Body of pancreas (tissue), 4 donors: ENCODE data around the gene DMXL1.

ENCODE experiments used
- POLR2A ChIP-seq, 3 donors: fragments of 450-650 bp; IDR thresholded peaks; one replicate each; pipeline ENCODE4 v1.6.1; 2016; ENCODE audit warnings: antibody characterized with exemption in 3 of 3, mild to moderate bottlenecking in 2 of 3
- TF ChIP-seq, protein P1 (sequence below), 7 experiments: fragments of 450-650 bp in 4 of 7; fragments of 200-600 bp in 3 of 7; sonication (generic) in 3 of 7; IDR thresholded peaks; one replicate each; pipeline ENCODE4 v1.5.1; 2016 to 2019; ENCODE audit warnings: antibody characterized with exemption in 7 of 7

DNA sequence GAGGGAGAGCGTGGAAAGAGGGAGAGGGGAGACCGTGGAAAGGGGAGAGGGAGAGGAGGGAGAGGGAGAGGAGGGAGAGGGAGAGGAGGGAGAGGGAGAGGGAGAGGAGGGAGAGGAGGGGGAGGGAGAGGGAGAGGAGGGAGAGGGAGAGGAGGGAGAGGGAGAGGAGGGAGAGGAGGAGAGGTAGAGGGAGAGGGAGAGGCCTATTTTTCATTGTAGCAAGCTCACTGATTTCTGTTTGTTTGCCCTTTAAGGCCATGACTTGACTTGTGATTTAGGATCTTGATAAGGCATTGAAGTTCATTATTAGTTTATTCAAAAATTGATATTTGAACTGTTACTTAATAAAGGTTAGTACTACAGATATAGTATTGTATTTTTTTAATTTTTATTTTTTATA, 52.4 kb downstream of the DMXL1 start:
- TF ChIP-seq, protein P1, sequence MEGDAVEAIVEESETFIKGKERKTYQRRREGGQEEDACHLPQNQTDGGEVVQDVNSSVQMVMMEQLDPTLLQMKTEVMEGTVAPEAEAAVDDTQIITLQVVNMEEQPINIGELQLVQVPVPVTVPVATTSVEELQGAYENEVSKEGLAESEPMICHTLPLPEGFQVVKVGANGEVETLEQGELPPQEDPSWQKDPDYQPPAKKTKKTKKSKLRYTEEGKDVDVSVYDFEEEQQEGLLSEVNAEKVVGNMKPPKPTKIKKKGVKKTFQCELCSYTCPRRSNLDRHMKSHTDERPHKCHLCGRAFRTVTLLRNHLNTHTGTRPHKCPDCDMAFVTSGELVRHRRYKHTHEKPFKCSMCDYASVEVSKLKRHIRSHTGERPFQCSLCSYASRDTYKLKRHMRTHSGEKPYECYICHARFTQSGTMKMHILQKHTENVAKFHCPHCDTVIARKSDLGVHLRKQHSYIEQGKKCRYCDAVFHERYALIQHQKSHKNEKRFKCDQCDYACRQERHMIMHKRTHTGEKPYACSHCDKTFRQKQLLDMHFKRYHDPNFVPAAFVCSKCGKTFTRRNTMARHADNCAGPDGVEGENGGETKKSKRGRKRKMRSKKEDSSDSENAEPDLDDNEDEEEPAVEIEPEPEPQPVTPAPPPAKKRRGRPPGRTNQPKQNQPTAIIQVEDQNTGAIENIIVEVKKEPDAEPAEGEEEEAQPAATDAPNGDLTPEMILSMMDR (IDR thresholded peaks at IDR 0.05) = no peak
- no peak for TF ChIP-seq POLR2A (IDR thresholded peaks at IDR 0.05)
